ENCODE data around the gene FADS2.

- TF ChIP-seq CTCF (IDR thresholded peaks at IDR 0.05; ENCODE audit: low read depth, low read length) (no peak), EZH2phosphoT487 (IDR thresholded peaks at IDR 0.05; ENCODE audit: low read depth) (no peak)
Measured at GRCh38 chr11:61868571-61869428, 40.7 kb downstream of the FADS2 start.

All from OCI-LY3 (cell line).